Lower leg skin (tissue), 4 donors: ENCODE measurements around the gene PTGS2. TPM values are rescaled to one million over a fixed set of nuclear protein-coding genes. Genes with fewer than 3 reads are reported as not detected.

ENCODE experiments used
- DNase-seq, 2 donors: peaks; one replicate each; pipeline ENCODE4 v3.0.0-alpha.2; 2019; ENCODE audit warnings: low spot score in 2 of 2
- H3K4me3 ChIP-seq: fragments of 200-600 bp; sonication (generic); 2 replicates; pipeline ENCODE4 v1.5.1; 2017; ENCODE audit warnings: mild to moderate bottlenecking, low read depth; ENCODE audit not compliant: poor library complexity, severe bottlenecking
- POLR2A ChIP-seq, 2 donors: fragments of 450-650 bp; IDR thresholded peaks; one replicate each; pipeline ENCODE4 v1.6.1; 2016 to 2017; ENCODE audit warnings: antibody characterized with exemption in 2 of 2, mild to moderate bottlenecking in 1 of 2, moderate library complexity in 1 of 2
- WGBS, 2 donors: methylation state at CpG; one replicate each; pipeline ENCODE4 v1.1.5; 2018; 5-methylcytosine and 5-hydroxymethylcytosine counted together
- intact Hi-C: fragments of 100-400 bp; cut with DNase I; formaldehyde crosslinking; loops from one replicate; pipeline ENCODE4 v1.15.0; 2023; ENCODE audit warnings: low total_unique reads
- total RNA-seq, 4 donors: library from RNA; depleted of rRNA; stranded (reverse); fragments of >200 nt; gene quantifications; one replicate each; pipeline ENCODE4 v1.1.0, GENCODE V29; 2016
- TF ChIP-seq, protein P1 (sequence below), 3 donors: fragments of 450-650 bp; IDR thresholded peaks; one replicate each; pipeline ENCODE4 v1.5.1; 2016; ENCODE audit warnings: antibody characterized with exemption in 3 of 3, mild to moderate bottlenecking in 3 of 3, moderate library complexity in 2 of 3

The PTGS2 gene
- 1 to 10 TPM in 3 of 4 donors, under 1 TPM in 1; 0.98 to 3.1 (median 1.9) TPM for total RNA-seq

DNA sequence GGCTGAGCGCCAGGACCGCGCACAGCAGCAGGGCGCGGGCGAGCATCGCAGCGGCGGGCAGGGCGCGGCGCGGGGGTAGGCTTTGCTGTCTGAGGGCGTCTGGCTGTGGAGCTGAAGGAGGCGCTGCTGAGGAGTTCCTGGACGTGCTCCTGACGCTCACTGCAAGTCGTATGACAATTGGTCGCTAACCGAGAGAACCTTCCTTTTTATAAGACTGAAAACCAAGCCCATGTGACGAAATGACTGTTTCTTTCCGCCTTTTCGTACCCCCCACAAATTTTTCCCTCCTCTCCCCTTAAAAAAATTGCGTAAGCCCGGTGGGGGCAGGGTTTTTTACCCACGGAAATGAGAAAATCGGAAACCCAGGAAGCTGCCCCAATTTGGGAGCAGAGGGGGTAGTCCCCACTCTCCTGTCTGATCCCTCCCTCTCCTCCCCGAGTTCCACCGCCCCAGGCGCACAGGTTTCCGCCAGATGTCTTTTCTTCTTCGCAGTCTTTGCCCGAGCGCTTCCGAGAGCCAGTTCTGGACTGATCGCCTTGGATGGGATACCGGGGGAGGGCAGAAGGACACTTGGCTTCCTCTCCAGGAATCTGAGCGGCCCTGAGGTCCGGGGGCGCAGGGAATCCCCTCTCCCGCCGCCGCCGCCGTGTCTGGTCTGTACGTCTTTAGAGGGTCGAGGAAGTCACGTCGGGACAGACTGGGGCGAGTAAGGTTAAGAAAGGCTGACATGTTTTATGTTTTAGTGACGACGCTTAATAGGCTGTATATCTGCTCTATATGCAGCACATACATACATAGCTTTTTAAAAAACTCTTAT lies at the start of gene PTGS2:
TSS of gene PTGS2 (minus strand) at position 179 of the 817 bp plus-strand sequence. CDS start at position 46, 133 bp downstream.
- intact Hi-C loops = no loop called here
- peak within 1 kb of the TSS; percentile 66 for H3K4me3 ChIP-seq
- DNase-seq = peak; percentile 87 to 95
- TF ChIP-seq, protein P1, sequence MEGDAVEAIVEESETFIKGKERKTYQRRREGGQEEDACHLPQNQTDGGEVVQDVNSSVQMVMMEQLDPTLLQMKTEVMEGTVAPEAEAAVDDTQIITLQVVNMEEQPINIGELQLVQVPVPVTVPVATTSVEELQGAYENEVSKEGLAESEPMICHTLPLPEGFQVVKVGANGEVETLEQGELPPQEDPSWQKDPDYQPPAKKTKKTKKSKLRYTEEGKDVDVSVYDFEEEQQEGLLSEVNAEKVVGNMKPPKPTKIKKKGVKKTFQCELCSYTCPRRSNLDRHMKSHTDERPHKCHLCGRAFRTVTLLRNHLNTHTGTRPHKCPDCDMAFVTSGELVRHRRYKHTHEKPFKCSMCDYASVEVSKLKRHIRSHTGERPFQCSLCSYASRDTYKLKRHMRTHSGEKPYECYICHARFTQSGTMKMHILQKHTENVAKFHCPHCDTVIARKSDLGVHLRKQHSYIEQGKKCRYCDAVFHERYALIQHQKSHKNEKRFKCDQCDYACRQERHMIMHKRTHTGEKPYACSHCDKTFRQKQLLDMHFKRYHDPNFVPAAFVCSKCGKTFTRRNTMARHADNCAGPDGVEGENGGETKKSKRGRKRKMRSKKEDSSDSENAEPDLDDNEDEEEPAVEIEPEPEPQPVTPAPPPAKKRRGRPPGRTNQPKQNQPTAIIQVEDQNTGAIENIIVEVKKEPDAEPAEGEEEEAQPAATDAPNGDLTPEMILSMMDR (IDR thresholded peaks at IDR 0.05) = no peak
- TF ChIP-seq POLR2A (IDR thresholded peaks at IDR 0.05) = no peak
- 1% methylated on average over 35 to 42 of the region's 52 CpGs for WGBS, 2 donors

- DNase-seq = no peak
- TF ChIP-seq POLR2A (IDR thresholded peaks at IDR 0.05) = no peak
- TF ChIP-seq, protein P1 (IDR thresholded peaks at IDR 0.05) = no peak
- intact Hi-C loops = loop anchor here (5.0 kb wide), 1 partner anchor 1234 kb away; no protein-coding TSS in a partner anchor
- no peak overlapping the region for H3K4me3 ChIP-seq
- WGBS, 2 donors = 51 to 52% methylated on average over 3 of the region's 3 CpGs
These were observed 42.6 kb upstream of the PTGS2 start for GRCh38 chr1:186722711-186723309.

GRCh38 chr1:186717286-186717685 lies 37.1 kb upstream of the PTGS2 start:
- DNase-seq = no peak
- TF ChIP-seq, protein P1 (IDR thresholded peaks at IDR 0.05) = no peak
- no peak for TF ChIP-seq POLR2A (IDR thresholded peaks at IDR 0.05)
- intact Hi-C loops = no loop called here
- no peak overlapping the region for H3K4me3 ChIP-seq
- 61 to 75% methylated on average over 2 of the region's 2 CpGs for WGBS, 2 donors

- TF ChIP-seq, protein P1 (IDR thresholded peaks at IDR 0.05) = no peak
- TF ChIP-seq POLR2A (IDR thresholded peaks at IDR 0.05) = no peak
- 63 to 64% methylated on average over 5 of the region's 5 CpGs for WGBS, 2 donors
- no peak overlapping the region for H3K4me3 ChIP-seq
- DNase-seq = no peak
- intact Hi-C loops = no loop called here
These were observed 35.9 kb upstream of the PTGS2 start for GRCh38 chr1:186715887-186716809.

DNA sequence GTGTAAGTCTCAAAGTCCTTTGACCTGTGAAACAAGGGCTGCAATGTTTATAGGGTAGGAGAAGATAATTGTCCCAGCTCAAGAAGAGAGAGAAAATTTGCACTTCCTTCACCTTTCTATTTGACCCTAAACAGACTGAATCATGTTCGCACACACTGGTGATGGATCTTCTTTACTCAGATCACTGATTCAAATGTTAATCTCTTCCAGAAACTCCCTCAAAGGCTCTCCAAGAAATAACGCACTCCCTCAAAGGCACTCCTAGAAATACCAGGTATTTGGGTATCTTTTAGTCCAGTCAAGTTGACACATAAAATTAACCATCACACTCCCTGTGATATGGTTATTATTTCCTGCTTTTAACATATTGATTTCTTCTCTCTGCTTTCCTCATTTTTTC lies 30.5 kb upstream of the PTGS2 start:
- 73 to 80% methylated on average over 2 of the region's 2 CpGs for WGBS, 2 donors
- no peak overlapping the region for H3K4me3 ChIP-seq
- TF ChIP-seq POLR2A (IDR thresholded peaks at IDR 0.05) = no peak
- TF ChIP-seq, protein P1 (IDR thresholded peaks at IDR 0.05) = no peak
- intact Hi-C loops = no loop called here
- DNase-seq = no peak
